SK-MEL-5 (cell line): ENCODE data around the gene TPRG1. TPM values are rescaled to one million over a fixed set of nuclear protein-coding genes. Genes with fewer than 3 reads are reported as not detected.

Experiments
- DNase-seq: peaks from one replicate; pipeline ENCODE4 v3.0.0-alpha.2; 2016; ENCODE audit warnings: low read depth, low spot score
- in situ Hi-C: cut with HindIII; loops from 2 replicates; pipeline ENCODE4 v1.10.0; 2016; ENCODE audit warnings: low sequenced_read_pairs, high pct_unique_total_duplicates, low pct_unique_long_range_greater_than_20kb
- total RNA-seq: library from RNA; depleted of rRNA; stranded (reverse); fragments of >200 nt; shearing (Covaris generic); gene quantifications from 2 replicates; pipeline ENCODE4 v1.2.3, GENCODE V29; 2014

The TPRG1 gene
- total RNA-seq, 1 experiment from 2014 or later: 0.45 TPM

- no peak for DNase-seq
- in situ Hi-C loops: no loop called here
These were observed 116.8 kb downstream of the TPRG1 start for GRCh38 chr3:189288348-189289235.

- in situ Hi-C loops: no loop called here
- DNase-seq: no peak
These were observed 117.5 kb downstream of the TPRG1 start for GRCh38 chr3:189289251-189289650.

- no peak for DNase-seq
- in situ Hi-C loops: no loop called here
These were observed 121.1 kb downstream of the TPRG1 start for GRCh38 chr3:189292667-189293484.

- no peak for DNase-seq
- in situ Hi-C loops: no loop called here
These were observed 122.9 kb downstream of the TPRG1 start for GRCh38 chr3:189294649-189295048.

GRCh38 chr3:189295089-189295488, 123.3 kb downstream of the TPRG1 start:
- in situ Hi-C loops: no loop called here
- DNase-seq: no peak

- in situ Hi-C loops: no loop called here
- no peak for DNase-seq
These were observed 126.2 kb downstream of the TPRG1 start for GRCh38 chr3:189297932-189298331.

GRCh38 chr3:189298469-189299375, 127.0 kb downstream of the TPRG1 start:
- no peak for DNase-seq
- in situ Hi-C loops: no loop called here

- DNase-seq: no peak
These were observed 128.6 kb downstream of the TPRG1 start for GRCh38 chr3:189300345-189300744.

GRCh38 chr3:189301479-189301878, 129.7 kb downstream of the TPRG1 start:
- in situ Hi-C loops: no loop called here
- DNase-seq: no peak

More at GRCh38 chr3:189300345-189300744, 128.6 kb downstream of the TPRG1 start:
- in situ Hi-C loops: no loop called here

- DNase-seq: no peak
These were observed 131.8 kb downstream of the TPRG1 start for GRCh38 chr3:189303584-189303983.

GRCh38 chr3:189304465-189305351, 132.9 kb downstream of the TPRG1 start:
- in situ Hi-C loops: no loop called here
- DNase-seq: no peak

More at GRCh38 chr3:189303584-189303983, 131.8 kb downstream of the TPRG1 start:
- in situ Hi-C loops: no loop called here

GRCh38 chr3:189305412-189305811, 133.6 kb downstream of the TPRG1 start:
- in situ Hi-C loops: no loop called here
- DNase-seq: no peak

GRCh38 chr3:189307963-189308362, 136.2 kb downstream of the TPRG1 start:
- no peak for DNase-seq
- in situ Hi-C loops: no loop called here

- DNase-seq: no peak
- in situ Hi-C loops: no loop called here
These were observed 136.8 kb downstream of the TPRG1 start for GRCh38 chr3:189308608-189309007.

GRCh38 chr3:189309400-189309975, 137.7 kb downstream of the TPRG1 start:
- no peak for DNase-seq

GRCh38 chr3:189311521-189311920, 139.8 kb downstream of the TPRG1 start:
- no peak for DNase-seq
- in situ Hi-C loops: no loop called here

More at GRCh38 chr3:189309400-189309975, 137.7 kb downstream of the TPRG1 start:
- in situ Hi-C loops: no loop called here
